Sigmoid colon (tissue), 4 donors: Measurements from ENCODE around the gene DHX16.

ENCODE experiments used
- EP300 ChIP-seq, 4 donors: sonication (generic); formaldehyde crosslinking; IDR thresholded peaks; one replicate each; pipeline ENCODE4 v1.6.1; 2017; ENCODE audit warnings: antibody characterized with exemption in 4 of 4
- POLR2A ChIP-seq, 2 donors: fragments of 450-650 bp; IDR thresholded peaks; one replicate each; pipeline ENCODE4 v1.6.1; 2016; ENCODE audit warnings: antibody characterized with exemption in 2 of 2, mild to moderate bottlenecking in 2 of 2, moderate library complexity in 2 of 2
- POLR2AphosphoS5 ChIP-seq, 4 donors: sonication (generic); formaldehyde crosslinking; IDR thresholded peaks; one replicate each; pipeline ENCODE4 v1.6.1; 2017; ENCODE audit warnings: antibody characterized with exemption in 4 of 4
- TF ChIP-seq, protein P1 (sequence below), 4 experiments: fragments of 450-650 bp in 3 of 4; fragments of 200-600 bp in 1 of 4; IDR thresholded peaks; one replicate each; pipeline ENCODE4 v1.5.1; 2016 to 2019; ENCODE audit warnings: antibody characterized with exemption in 4 of 4, mild to moderate bottlenecking in 3 of 4, moderate library complexity in 2 of 4

- TF ChIP-seq, protein P1, sequence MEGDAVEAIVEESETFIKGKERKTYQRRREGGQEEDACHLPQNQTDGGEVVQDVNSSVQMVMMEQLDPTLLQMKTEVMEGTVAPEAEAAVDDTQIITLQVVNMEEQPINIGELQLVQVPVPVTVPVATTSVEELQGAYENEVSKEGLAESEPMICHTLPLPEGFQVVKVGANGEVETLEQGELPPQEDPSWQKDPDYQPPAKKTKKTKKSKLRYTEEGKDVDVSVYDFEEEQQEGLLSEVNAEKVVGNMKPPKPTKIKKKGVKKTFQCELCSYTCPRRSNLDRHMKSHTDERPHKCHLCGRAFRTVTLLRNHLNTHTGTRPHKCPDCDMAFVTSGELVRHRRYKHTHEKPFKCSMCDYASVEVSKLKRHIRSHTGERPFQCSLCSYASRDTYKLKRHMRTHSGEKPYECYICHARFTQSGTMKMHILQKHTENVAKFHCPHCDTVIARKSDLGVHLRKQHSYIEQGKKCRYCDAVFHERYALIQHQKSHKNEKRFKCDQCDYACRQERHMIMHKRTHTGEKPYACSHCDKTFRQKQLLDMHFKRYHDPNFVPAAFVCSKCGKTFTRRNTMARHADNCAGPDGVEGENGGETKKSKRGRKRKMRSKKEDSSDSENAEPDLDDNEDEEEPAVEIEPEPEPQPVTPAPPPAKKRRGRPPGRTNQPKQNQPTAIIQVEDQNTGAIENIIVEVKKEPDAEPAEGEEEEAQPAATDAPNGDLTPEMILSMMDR (IDR thresholded peaks at IDR 0.05): peak in 2 of 4 experiments; percentile 15 to 41
- TF ChIP-seq EP300 (IDR thresholded peaks at IDR 0.05) (peak in 1 of 4 donors; percentile 48), POLR2A (IDR thresholded peaks at IDR 0.05) (peak; percentile 23 to 40), POLR2AphosphoS5 (IDR thresholded peaks at IDR 0.05) (peak; percentile 33 to 79 (median 72))
Observed at GRCh38 chr6:30626484-30627366, 46.1 kb downstream of the DHX16 start, which contains the start of gene ATAT1.
